GM21619 (cell line): ENCODE measurements around the gene PDCD1.
A peak's percentile ranks its signal among the peaks of the same experiment; 100 is the strongest.

Experiments used
- ATAC-seq: cut with Tn5 transposase; IDR thresholded peaks from one replicate; pipeline ENCODE4 v1.9.1; 2021; ENCODE audit not compliant: unreplicated experiment

PDCD1 gene

GRCh38 chr2:241852981-241853631, 5.6 kb downstream of the PDCD1 start:
- ATAC-seq = no peak

DNA sequence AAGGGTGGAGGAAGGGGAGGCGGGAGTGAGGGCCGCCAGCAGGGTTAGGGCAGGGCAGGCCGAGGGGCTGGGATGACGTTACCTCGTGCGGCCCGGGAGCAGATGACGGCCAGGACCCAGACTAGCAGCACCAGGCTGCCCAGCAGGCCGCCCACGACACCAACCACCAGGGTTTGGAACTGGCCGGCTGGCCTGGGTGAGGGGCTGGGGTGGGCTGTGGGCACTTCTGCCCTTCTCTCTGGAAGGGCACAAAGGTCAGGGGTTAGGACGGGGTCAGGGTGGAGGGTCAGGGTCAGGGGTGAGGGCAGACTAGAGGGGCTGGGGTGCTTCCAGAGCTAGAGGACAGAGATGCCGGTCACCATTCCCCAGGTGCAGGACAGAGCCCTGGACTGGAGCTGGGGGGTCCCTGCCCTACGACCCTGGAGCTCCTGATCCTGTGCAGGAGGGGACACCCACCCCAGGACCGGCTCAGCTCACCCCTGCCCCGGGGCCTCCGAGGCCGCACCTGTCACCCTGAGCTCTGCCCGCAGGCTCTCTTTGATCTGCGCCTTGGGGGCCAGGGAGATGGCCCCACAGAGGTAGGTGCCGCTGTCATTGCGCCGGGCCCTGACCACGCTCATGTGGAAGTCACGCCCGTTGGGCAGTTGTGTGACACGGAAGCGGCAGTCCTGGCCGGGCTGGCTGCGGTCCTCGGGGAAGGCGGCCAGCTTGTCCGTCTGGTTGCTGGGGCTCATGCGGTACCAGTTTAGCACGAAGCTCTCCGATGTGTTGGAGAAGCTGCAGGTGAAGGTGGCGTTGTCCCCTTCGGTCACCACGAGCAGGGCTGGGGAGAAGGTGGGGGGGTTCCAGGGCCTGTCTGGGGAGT, 6.3 kb downstream of the PDCD1 start:
- no peak for ATAC-seq

- no peak for ATAC-seq
Observed at GRCh38 chr2:241851325-241852115, 7.2 kb downstream of the PDCD1 start.

- no peak for ATAC-seq
Observed at GRCh38 chr2:241850544-241851324, 8.0 kb downstream of the PDCD1 start.

GRCh38 chr2:241849616-241850543, 8.8 kb downstream of the PDCD1 start:
- ATAC-seq = no peak

GRCh38 chr2:241848761-241849615, 9.7 kb downstream of the PDCD1 start:
- no peak for ATAC-seq

DNA sequence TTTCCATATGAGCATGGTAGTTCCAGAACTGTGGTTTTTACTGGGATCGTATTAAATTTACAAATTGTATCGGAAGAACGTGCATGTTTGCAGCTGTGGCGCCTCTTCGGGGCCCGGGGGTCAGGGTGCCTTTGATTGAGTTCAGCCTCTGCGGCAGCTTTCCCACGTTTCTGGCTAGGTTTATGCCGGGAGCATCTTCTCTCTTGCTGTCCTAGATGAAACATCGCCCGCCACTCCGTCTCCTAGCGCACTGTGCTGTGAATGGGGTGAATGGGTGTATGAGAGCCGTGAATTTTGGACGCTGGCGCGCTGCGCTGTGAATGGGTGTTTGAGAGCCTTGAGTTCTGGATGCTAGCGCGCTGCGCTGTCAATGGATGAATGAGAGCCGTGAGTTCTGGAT, 12.3 kb downstream of the PDCD1 start:
- ATAC-seq = no peak

GRCh38 chr2:241844831-241845578, 13.7 kb downstream of the PDCD1 start:
- no peak for ATAC-seq

DNA sequence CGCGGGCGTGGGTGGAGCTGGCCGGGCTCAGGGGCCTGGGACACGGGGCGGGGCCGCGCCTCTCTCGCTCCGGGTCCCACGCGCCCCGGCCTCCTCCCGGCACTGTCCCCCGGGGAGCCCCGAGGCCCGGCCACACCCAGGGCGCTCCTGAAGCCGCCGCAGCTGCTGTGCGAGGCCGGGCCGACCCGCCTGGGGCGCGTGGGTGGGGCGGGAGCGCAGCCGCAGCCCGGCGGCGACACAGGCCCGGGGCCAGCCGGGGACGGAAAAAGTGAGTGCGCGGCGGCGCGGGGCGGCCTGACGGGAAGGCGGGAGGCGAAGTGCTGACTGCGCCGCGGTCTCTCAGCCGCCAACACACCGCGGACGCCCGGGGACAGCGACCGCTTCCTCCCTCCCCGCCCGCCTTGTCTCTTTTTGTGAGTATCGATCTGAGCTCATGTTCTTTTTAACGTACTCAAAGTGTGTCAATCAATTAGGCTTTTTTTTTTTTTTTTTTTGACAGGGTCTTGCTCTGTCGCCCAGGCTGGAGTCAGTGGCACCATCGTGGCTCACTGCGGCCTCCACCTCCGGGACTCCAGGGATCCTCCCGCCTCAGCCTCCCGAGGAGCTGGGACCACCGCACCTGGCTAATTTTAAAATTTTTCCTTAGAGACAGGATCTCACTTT, 14.5 kb downstream of the PDCD1 start:
- peak; percentile 76 for ATAC-seq

- ATAC-seq = no peak
Observed at GRCh38 chr2:241843321-241844065, 15.2 kb downstream of the PDCD1 start.

GRCh38 chr2:241842620-241843211, 16.0 kb downstream of the PDCD1 start:
- ATAC-seq = peak; percentile 38

DNA sequence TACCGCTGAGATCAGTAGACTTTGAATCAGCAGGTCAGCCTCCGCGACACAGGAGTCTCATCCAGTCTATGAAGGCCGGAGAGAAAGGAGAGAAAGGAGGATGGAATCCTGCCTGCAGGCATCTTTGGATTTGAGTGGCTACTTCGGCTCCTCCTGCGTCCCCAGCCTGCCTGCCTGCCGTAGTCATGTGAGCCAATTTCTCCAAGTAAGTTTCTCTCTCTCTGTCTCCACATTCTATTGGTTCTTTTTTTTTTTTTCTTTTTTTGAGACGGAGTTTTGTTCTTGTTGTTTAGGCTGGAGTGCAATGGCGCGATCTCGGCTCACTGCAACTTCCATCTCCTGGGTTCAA, 16.7 kb downstream of the PDCD1 start:
- no peak for ATAC-seq

DNA sequence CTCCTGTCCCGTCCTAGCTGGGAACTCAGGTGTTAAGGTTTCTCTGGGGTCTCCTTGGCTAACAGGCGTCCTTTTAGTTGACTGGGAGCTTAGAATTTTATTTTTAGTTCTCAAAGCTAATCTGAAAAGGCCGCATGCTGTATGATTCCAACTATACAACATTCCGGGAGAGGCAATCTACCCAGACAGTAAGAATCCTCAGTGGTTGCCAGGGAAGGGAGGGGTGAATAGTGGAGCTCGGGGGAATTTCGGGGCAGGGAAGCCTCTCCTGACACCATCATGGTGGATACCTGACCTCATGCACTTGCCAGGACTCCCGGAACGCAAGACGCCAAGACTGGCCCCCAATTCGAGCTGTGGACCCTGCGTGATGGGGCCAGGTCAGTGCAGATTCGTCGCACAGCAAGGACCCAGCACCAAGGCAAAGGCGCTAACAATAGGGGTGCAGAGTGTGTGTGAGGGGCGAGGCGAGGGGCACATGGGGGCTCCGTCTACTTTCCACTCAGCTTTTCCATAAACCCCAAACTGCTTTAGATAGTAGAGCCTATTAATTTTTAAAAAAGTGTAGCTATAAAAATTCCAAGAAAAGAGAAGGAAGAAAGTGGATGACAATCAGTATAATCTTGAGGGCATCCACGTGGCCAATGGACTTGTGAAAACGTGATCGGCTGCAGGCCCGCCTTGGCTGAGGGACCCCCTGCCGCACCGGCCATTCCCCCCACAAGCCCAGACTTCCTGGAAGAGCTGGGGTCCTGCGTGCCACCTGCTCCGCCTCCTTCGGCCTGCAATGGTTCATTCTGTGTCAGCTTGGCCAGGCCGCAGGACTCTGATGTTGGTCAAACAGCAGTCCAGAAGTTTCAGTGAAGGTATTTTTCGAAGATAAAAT, 17.3 kb downstream of the PDCD1 start:
- no peak for ATAC-seq

DNA sequence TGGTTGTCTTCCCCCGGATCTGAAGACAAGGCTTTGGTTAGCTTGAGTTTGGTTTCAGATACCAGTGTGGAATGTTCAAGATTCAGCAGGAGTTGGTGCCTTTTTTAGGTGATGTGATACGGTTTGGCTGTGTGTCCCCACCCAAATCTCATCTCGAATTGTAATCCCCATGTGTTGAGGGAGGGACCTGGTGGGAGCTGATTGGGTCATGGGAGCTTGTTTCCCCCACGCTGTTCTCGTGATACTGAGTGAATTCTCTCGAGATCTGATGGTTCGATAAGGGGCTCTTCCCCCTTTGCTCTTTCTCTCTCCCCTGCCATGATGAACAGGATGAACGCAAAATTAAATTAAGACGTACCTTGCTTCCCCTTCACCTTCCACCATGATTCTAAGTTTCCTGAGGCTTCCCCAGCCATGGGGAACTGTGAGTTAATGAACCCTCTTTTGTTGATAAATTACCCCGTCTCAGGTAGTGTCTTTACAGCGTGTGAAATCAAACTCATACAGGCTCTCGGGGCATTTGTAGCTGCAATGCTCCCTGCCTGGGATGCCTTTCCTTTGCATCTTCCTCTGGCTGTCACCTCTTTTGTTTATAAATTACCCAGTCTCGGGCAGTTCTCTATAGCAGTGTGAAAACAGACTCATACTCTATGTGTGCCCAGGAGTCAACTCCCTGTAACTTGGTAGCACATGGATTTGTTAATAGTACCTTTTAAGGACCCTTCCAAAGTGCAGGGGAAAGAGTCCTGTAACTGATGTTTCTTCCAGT, 21.3 kb downstream of the PDCD1 start:
- no peak for ATAC-seq

GRCh38 chr2:241836292-241836691, 22.4 kb downstream of the PDCD1 start:
- no peak for ATAC-seq
